ENCODE results near the gene ITSN2.

ITSN2 gene

DNA sequence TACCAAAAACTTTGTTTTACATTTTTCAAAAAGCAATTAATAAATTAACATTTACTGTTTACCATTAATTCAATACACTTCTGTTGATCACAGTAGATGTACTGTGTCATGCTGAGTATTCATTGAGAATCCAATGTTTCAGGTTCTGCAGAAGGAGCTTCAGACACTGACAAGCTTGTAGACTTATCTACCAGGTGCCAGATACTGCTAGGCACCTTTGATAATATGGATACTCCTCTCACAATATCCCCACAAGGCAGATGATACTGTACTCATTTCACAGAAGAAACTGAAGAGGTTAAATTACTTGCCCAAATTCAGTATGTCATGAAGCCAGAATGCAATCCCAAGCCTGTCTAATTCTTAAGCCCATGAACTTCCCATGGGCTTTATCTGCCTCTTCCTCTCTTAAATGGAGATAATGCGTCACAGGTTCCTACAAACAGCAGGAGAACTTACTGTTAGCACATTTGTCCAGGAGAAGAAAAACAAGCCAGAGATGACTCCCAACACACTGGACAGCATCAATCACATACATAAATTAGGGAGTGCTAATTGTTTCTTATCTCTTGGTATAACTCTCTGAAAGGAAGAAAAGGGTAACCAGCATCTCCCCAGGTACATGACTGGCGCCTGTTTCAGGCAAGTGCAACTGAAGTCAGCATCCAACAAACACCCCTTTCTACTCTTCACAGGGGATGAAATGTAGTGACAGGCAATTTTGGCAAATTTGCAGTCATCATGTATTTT, 27.4 kb downstream of the ITSN2 start:
- DNase-seq, result no peak

DNA sequence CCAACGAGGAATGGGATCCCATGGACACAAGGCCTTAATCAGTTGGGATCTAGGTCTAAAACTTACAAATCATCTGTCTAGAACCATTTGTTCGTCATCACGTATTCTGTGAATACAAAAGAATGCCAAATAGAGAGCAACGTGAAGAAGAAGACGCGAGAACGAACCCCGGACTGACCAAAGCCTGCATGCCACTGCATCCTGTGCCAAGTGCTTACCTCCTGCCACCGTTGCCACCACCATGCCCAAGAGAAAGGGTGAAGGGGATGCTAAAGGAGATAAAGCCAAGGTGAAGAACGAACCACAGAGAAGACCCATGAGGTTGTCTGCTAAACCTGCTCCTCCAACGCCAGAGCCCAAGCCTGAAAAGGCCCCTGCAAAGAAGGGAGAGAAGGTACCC, 30.2 kb downstream of the ITSN2 start:
- no peak for DNase-seq

DNA sequence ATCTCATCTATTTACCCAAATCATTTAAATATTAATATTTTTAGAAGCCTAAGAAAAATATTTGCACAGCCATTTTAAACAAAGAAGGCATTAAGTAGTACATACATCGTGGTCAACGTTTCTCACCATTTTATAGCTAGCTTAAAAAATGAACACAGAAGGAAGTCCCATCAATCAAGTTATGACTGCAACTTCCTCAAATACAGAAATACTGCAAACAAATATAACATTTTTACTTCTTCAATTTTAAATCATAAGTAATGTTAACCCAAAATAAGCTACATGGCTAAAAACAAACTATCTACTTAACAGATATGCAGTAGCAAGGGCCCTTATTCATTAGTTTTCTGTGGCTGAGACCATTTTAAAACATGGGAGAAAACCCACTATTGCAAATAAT, 30.6 kb downstream of the ITSN2 start:
- no peak for DNase-seq

DNA sequence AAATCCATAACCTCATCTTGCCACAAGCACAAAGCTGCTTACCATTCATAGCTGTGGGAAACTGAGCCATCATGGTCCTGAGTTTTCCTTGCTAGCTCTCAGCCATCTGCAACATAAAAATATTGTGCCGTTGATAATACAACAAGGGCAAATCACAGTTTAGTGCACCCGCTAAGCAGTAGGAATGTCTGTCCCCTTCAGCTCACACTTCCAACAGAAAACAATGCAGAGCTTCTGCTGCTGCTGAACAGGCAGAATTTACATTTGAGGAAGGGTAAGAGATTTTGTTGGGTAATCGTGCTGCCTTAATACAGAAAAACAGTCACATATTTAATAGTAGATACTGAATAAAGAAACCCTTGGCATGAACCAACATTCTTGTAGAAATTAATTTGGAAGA, 32.3 kb downstream of the ITSN2 start:
- DNase-seq, result no peak

DNA sequence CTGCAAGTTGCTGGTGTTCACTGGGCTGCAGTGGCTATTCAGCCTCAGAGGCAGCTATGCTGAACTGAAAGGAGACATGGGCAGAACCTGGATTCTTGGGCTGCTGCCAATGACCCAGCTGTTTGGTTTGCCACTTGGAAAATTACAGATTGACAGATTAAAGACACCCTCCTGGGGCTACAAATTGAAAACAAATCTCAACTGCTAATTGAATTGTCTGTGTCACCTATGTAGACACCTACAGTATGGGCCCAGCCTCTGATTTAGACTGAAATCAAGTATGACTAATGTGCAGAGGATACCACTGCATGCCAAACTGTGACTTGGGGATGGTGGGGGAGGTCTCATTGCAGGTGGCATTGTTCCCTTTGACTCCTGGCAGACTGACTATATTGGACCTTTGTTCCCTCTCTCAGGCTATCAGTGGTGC, 42.8 kb downstream of the ITSN2 start:
- DNase-seq, result no peak

DNA sequence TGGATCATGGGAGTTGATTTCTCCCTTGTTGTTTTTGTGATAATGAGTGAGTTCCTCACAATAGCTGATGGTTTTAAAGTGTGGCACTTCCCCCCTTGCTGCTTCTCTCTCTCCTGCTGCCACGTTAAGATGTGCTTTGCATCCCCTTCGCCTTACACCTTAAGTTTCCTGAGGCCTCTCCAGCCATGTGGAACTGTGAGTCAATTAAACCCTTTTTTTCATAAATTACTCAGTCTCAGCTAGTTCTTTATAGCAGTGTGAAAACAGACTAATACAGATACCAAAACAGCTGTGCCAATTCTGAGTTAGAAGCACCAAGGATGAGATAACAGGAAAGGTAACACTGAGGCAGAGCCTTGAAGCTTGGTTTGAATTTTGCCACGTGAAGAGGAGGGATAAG, 44.7 kb downstream of the ITSN2 start:
- no peak for DNase-seq

DNA sequence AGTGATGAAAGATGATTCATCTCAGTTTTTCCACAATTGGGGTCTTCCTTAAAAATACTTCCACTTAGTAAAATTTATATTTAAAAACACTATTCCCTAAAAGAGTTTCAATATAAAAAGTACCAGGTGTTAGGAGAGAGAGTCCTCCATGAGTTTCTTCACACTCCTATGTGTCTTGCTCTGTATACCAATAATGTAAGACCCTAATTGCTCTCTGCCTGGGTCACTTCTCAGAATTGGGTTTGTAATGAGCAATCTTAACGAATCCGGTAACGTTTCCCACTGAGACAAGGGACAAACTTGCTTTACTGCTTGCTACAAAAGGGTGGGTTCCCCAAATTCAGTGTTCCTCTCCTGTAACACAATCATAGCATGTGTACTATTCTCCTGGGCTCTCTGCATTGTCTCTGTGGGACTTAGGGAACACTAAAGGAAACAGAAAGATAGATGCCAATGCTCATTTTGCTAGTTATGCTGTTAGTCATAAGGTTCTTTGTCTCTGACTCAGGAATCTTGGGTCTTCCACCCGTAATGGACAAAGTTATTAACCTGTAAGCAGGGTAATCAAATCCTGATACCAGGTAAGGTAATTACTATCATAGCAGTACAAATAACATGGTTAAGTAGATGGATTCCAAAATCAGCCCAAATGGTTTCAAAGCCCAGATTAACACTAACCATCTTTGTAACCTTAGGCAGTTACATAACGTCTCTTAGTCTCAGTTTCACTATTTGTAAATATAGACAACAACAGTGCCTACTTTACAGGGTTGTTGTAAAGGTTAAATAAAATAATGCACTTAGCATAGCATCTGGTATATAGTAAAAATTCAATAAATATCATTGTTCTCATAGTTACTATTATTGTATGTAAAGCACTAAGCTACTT, 46.3 kb downstream of the ITSN2 start:
- DNase-seq, result no peak

DNA sequence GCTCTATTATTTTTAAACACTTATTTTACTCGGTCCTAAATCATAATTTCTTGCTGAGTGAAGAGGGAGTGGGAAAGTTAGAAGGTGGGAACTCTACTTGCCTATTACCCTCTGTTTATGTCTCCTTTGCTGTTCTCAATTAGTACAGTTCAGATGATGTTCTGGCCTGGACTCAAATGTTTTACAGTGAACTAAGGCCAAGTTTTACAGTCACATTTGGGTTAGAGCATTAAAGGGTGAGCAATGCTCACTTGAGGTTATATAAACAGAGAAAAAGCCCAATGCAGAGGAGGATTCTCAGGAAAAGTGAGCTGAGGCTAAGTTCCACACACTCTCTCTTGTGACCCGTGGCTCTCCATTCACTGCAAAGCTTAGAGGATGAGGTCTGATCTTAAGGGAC, 52.4 kb downstream of the ITSN2 start:
- DNase-seq, result no peak

DNA sequence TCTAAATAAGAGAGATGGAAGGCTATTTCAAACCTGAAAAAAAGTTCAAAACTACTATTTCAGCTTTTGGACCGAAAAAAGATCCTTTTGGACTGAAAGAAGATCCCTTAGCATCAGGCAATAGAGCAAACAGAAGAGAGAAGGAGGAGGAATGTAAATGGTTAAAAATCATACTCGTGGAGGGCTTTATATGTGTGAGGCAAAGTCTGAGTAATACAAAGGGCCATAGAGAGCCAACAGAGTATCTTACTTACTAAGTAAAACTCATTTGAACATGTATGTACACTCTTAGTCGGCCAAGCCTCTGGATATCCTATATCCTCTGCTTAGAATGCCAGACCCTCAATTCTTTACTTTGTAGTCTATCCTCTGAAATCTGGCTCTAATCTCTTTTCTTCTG, 55.7 kb downstream of the ITSN2 start:
- no peak for DNase-seq

DNA sequence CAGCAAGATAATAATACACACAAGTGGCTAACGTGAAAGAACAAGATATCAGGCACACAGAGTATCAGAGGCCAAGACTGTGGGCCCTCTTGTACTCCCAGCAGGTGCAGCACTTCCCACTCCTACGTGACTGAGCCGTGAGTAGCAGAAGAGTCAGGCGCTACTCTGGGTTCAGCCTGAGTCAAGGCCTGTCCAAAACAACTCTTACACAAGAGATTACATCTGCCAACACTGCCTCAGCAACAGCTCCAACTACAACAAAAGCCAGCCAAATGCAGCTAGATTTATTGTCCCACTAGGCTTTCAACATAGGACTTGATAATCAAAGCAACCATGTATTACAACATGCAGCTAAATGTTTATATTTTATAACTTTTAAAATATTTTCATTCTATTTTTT, 56.2 kb downstream of the ITSN2 start:
- DNase-seq, result no peak

DNA sequence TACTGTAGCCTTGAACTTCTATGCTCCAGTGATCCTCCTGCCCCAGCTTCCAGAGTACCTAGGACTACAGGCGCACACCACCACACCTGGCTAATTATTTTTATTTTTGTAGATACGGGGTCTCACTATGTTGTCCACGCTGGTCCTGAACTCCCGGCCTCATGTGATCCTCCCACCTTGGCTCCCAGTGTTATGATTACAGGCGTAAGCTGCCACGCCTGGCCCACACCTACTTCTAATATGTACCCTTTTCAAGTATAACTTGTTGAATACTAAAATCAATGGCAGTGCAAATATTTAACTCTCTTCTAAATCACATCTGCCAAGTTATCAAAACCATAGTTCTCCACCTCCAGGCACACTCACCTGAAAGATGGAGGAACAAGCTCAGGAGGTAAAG, 58.7 kb downstream of the ITSN2 start:
- no peak for DNase-seq

DNA sequence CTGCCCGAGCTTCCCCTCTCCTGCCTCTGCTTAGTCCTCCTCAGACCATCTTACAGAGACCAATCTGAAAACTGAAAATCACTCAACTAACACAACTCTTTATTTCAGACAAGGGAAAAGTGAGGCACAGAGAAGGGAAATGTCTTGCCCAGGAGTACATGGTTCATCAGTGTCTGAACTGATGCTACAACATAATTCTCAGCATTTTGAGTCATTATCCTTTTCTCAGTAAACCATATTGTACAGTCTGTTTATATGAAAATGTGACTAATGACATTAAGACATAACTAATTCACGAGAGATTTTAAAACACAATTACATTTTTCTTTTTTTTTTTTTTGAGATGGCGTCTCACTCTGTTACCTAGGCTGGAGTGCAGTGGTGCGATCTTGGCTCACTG, 62.7 kb downstream of the ITSN2 start:
- DNase-seq, result no peak

DNA sequence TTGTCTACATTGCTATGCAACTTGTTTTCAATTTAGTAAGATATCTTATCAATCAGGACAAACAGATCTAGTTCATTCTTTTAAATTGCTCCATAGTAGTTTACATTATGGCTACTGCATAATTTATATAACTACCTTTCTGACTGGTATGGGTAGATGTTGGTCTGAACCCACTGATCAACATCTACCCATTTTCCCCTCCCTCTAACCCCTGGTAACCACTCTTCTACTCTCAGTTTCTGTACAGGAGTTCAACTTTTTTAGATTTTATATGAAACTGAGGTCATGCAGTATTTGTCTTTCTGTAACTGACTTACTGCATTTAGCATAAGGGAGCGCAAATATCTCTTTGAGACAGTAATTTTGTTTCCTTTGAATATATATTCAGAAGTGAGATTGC, 73.2 kb downstream of the ITSN2 start:
- DNase-seq, result no peak

DNA sequence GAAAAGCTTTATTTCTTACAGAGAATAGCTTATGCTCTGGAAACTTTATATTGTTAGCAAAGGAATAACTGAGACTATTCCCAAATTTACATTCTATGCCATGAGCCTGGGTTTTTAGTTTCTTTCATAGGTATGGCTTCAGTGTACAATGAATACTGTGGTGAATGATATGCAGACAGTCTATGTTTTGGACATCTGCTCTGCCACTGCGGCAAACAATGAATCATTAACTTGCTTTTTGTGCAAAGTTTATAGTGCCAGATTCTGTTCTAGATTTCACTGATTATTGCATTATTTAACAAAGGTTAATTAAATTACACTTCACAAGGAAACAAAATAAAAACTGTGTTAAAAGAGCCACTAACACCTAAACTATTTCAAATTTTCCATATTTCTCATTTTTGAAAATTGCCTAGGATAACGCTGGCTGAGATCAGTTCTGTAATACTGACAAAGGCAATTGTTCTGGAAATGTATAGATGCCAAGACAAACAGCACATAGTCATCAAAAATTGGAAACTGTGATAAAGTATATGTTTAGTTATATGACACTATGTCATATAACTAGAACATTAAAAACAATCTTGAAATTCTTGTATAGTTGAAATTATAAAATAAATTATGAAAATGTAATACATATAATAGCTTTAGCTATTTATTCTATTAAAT, 74.7 kb downstream of the ITSN2 start:
- no peak for DNase-seq

DNA sequence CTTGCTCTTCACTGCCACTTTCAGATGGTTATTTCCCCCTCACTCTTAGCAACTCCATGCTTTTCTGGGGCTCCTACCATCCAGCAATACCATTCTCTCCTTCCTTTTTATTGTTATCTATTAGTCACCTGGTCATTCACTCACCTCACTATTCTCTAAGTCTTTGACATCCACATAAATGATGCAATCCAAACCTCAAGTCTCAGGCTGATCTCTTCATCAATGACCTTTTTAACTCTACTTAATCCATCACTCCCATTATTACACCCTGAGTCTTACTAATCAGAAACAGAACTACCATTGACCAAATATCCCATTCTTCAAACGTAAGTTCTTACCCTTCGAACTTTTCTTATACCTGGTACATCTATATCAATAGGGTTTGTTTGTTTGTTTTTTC, 79.7 kb downstream of the ITSN2 start:
- no peak for DNase-seq

DNA sequence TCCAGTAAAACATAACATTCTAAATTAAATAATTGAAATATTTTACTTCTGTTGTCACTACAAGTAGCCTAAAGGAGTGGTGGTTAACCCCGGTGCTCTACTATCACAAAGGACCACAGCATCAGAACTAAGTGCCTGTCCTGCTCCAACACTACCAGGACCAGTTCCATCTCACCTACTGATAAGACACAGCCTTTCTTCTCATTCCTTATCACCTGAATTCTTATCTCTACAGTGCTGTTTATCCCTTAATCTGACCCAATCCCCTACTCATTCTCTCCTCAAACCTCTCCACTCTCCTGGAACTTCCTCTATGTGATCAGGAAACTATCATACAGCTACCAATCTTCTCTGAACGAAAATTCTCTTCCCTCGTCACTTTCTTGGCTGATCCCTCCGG, 80.2 kb downstream of the ITSN2 start:
- DNase-seq, result no peak

DNA sequence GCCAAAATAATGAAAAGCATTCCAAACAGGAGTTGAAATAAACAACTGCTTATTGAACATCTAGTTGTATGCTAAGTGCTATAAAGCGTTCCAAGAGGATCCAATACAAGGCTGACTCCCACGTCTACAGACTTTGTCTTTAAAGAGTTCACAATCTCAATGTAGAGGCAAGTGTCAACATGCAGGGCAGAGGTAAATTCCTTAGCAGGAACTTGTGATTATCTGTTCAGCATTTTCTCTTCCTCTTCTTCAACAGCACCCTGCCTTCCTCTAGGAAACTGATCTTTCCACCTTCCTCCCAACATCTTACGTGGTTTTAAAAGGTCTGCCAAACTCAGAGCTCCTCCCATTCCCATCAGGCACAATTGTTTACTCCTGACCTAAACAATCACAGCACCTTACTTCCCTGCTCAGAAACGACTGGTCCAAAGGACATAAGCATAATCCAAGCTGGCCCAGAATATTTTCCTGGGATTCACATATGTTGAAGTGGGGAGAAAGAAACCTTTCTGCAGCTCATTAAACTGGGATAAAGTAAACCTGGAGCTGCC, 83.9 kb downstream of the ITSN2 start:
- DNase-seq, result no peak

DNA sequence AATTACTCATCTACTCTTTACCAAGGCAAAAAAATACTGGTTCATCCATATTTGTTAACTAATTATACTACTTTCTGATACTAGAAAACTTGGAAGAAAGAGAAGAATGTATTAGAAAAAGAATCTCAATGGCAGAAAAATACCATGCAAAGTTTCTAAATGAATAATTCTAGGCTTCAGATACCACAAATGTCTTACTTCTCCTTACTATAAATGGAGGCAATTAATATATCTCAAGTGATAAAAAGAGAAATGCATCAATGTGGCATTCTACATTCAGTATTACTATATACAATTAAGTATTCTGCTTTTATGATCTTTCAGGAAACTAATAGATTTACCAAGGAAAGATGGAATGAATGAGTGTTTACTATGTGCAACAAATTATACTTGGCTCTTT, 85.5 kb downstream of the ITSN2 start:
- no peak for DNase-seq

DNA sequence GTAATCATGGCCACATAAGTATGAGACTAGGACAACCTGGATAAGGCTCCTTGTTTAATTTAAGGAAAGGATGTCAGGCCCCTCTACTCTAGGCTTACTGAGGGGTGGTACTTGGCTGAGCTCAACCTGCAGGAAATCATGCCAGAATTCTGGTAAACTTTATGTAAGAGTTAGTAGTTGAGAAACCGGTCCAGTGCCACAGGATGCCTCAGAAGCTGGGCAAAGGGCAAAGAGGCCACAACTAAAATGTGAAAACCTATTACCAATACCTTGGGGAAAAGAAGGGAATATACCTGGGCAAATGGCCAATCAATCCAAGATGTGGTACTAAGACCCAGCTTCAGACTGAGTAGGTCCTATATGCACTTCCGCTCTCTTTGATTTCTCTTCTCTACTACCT, 86.7 kb downstream of the ITSN2 start:
- no peak for DNase-seq

DNA sequence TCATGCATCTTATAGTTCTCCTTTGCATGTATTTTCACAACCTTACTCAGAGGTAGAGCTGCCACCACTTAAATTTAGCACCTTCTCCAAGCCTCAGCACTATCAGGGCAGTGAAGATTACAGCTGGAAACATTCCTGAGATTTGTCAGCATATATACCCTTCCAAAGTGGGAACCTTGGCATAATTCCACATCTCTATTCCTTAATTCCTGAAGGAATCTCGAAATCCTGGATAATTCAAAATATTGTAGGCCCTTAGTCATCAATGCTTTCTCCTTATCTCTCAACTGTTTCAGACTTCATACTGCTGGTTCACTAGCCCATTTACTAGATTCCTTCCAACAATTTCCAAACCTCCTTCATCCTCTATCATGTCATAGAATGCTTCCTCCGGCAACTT, 87.4 kb downstream of the ITSN2 start:
- DNase-seq, result no peak

DNA sequence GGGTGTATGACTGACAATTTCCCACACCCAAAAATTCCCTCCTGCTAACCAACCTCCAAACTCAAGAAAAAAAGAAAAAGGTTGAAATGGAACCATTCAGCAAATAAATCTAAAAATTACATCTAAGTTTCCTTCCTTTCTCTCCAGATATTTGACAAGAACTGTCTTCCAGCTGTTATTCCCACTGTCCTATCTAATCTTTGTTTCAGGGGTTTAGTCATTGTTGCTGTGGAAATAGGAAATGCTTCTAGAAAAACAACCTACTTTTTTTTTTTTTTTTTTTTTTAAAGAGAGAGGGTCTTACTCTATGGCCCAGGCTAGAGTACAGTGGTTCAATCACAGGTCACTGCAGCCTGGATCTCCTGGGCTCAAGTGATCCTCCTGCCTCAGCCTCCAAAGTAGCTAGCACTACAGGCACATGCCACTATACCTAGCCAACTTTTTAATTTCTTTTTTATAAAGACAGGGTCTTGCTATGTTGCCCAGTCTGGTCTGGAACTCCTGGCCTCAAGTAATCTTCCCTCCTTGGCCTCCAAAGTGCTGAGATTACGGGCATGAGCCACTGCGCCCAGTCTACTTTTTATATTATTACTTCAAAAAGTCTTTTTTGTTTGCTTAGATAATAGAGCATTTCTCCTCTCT, 88.1 kb downstream of the ITSN2 start:
- no peak for DNase-seq

DNA sequence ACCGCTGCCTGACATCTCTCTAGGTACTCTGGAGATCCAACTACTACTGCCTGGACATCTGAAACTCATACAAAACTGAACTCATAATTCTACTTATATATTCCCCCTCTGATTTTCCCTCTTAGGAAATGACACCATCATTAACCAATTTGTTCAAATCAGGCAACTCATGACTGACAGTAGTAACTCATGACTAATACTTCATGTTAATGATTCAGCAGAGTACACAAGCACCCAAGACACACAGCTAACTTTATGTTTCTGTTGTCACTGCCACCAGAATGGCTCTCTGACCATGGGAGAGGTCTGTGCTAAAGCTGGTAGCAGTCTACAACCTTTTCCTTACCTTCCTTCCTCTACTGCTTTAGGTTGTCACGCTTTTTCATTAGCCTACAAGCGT, 91.1 kb downstream of the ITSN2 start:
- DNase-seq, result no peak

DNA sequence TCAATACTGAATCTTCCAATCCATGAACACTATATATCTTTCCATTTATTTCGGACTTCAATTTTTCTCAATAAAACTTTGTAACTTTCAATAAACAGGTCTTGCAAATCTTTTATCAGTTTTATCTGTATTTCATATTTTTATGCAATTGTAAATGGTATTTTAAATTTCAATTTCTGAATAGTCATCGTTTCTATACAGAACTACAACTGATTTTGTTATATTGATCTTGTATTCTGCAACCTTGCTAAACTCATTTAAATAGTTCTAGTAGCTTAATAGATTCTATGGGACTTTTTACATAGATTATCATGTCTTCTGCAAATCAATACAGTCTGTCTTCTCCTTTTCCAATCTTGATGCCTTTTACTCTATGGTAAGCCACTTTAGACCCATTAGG, 95.1 kb downstream of the ITSN2 start:
- no peak for DNase-seq

Data from effector CD4-positive, alpha-beta T cell (primary cell).